OCI-LY7 (cell line): ENCODE data around the gene PPP1R9B.

Source experiments
- CTCF ChIP-seq: fragments of 200-600 bp; sonication (generic); conservative IDR thresholded peaks from 2 replicates; pipeline ENCODE4 v1.5.1; 2014; ENCODE audit warnings: mild to moderate bottlenecking, antibody characterized with exemption, low read length, moderate library complexity, mixed read lengths
- EZH2phosphoT487 ChIP-seq: fragments of 200-600 bp; sonication (generic); IDR thresholded peaks from 2 replicates; pipeline ENCODE4 v1.6.1; 2018; ENCODE audit warnings: low read depth, borderline replicate concordance, mild to moderate bottlenecking, mixed run types, antibody characterized with exemption, low read length, moderate library complexity, mixed read lengths

DNA sequence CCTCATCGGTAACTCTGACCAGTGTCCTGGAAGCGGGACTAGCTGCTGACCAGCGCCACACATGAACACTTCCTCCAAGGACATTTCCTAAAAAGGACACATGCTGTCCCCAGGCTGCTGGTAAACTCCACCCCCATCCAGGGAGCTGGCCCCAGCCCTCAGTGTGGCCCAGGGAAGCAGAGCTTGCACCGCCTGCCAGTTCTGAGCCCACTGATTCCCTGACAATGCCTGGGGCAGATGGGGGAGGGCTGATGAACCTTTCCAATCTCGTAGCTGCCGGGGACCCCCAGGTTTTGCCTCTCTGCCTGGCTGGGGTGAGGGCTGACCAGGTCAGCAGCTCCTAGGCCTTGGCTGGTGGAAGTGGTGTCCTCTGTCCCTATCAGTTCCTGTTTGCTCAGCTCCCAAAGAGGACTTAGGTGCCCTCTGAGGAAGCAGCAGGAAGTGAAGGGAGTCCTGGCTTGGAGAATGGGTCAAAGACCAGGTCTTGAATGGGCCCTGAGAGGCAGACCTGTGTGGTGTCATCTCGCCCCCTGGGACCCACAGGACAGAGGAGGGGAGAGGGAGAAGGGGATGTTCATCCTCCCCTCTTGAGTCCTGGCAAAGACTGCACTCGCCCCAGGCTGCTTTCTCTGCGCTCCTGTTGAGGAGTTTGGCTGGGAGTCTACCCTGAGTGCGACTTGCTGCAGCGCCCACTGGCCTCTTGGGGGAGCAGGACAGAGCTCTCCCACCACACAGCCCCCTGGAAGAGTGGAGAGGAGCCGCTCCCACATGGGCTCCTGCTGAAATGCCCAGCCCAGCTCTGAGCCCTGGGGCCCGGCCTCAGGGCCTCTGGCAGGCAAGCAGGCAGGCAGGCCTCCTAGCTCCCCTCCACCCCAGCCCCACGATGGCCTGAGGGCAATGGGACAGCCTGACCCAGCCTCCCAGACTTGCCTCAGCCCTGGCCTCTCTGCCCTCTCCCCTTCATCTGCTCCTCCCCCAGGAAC is 38.5 kb downstream of the PPP1R9B start:
- TF ChIP-seq CTCF (no peak), EZH2phosphoT487 (no peak)
